Keratinocyte (primary cell): ENCODE measurements around the gene PIGS. TPM values are rescaled to one million over a fixed set of nuclear protein-coding genes. Genes with fewer than 3 reads are reported as not detected.

ENCODE experiments used
- DNase-seq: peaks from one replicate; pipeline ENCODE4 v3.0.0-alpha.2; 2011; ENCODE audit warnings: low read depth, missing footprints, low spot score
- FAIRE-seq: peaks from 2 replicates; lab custom pipeline; 2011; peaks lifted over from hg19 to GRCh38; lab: Jason Lieb, UNC
- H2AFZ ChIP-seq: 2 replicates; pipeline ENCODE4 v1.6.0; 2012; ENCODE audit warnings: low read length, control low read depth, inconsistent platforms; ENCODE audit not compliant: control insufficient read depth
- H3K27ac ChIP-seq: 2 replicates; pipeline ENCODE4 v1.5.1; 2011; ENCODE audit warnings: low read length; ENCODE audit not compliant: control insufficient read depth, insufficient read depth
- H3K27me3 ChIP-seq: 3 replicates; pipeline ENCODE4 v1.6.0; 2011; ENCODE audit warnings: low read length; ENCODE audit not compliant: control insufficient read depth, insufficient read depth; ENCODE audit errors: extremely low read depth
- H3K36me3 ChIP-seq, 2 experiments: 2 replicates in 1 of 2; 3 replicates in 1 of 2; pipeline ENCODE4 v1.5.1; 2011; ENCODE audit warnings: low read length in 2 of 2, mild to moderate bottlenecking in 1 of 2; ENCODE audit not compliant: control insufficient read depth in 2 of 2, insufficient read depth in 2 of 2; ENCODE audit errors: extremely low read depth in 1 of 2
- H3K4me1 ChIP-seq: 3 replicates; pipeline ENCODE4 v1.5.1; 2011; ENCODE audit warnings: low read length; ENCODE audit not compliant: control insufficient read depth, insufficient read depth; ENCODE audit errors: extremely low read depth
- H3K4me2 ChIP-seq: 3 replicates; pipeline ENCODE4 v1.6.0; 2011; ENCODE audit warnings: low read depth, low read length; ENCODE audit not compliant: control insufficient read depth, insufficient read depth; ENCODE audit errors: extremely low read depth
- H3K4me3 ChIP-seq, 3 experiments: fragments of 200-600 bp in 1 of 3; sonication (generic) in 1 of 3; 2 replicates in 2 of 3; 3 replicates in 1 of 3; pipeline ENCODE4 v1.5.1; 2011 to 2016; ENCODE audit warnings: low read length in 3 of 3, mild to moderate bottlenecking in 3 of 3, control low read depth in 2 of 3, inconsistent platforms in 1 of 3, low read depth in 1 of 3, mixed read lengths in 1 of 3, mixed run types in 1 of 3, moderate library complexity in 1 of 3; ENCODE audit not compliant: control insufficient read depth in 2 of 3, insufficient read depth in 2 of 3; ENCODE audit errors: extremely low read depth in 1 of 3
- H3K79me2 ChIP-seq: 2 replicates; pipeline ENCODE4 v1.6.0; 2012; ENCODE audit warnings: low read length; ENCODE audit not compliant: control insufficient read depth, insufficient read depth
- H3K9ac ChIP-seq: 3 replicates; pipeline ENCODE4 v1.6.0; 2011; ENCODE audit warnings: low read length; ENCODE audit not compliant: control insufficient read depth, insufficient read depth; ENCODE audit errors: extremely low read depth
- H3K9me1 ChIP-seq: 3 replicates; pipeline ENCODE4 v1.6.0; 2011; ENCODE audit warnings: low read length; ENCODE audit not compliant: control insufficient read depth, insufficient read depth; ENCODE audit errors: extremely low read depth
- H3K9me3 ChIP-seq: 2 replicates; pipeline ENCODE4 v1.5.1; 2012; ENCODE audit warnings: low read depth, low read length; ENCODE audit not compliant: control insufficient read depth
- H4K20me1 ChIP-seq: 3 replicates; pipeline ENCODE4 v1.6.0; 2011; ENCODE audit warnings: low read length; ENCODE audit not compliant: control insufficient read depth, insufficient read depth; ENCODE audit errors: extremely low read depth
- CTCF ChIP-seq, 3 experiments: IDR thresholded peaks in 1 of 3; conservative IDR thresholded peaks in 1 of 3; optimal IDR thresholded peaks in 1 of 3; 2 replicates in 2 of 3; 3 replicates in 1 of 3; pipeline versions ENCODE3 to v1.5.1; 2011; ENCODE audit warnings: low read length in 3 of 3, mild to moderate bottlenecking in 3 of 3, moderate library complexity in 2 of 3, control low read depth in 1 of 3, inconsistent platforms in 1 of 3; ENCODE audit not compliant: insufficient read depth in 2 of 3; ENCODE audit errors: extremely low read depth in 1 of 3
- EZH2 ChIP-seq: IDR thresholded peaks from one replicate; pipeline ENCODE4 v1.6.1; 2012; ENCODE audit warnings: inconsistent platforms, mild to moderate bottlenecking, low read length, moderate library complexity
- dilution Hi-C: fragments of 300-500 bp; cut with MboI; formaldehyde crosslinking; loops from one replicate; pipeline ENCODE4 v1.7.0; 2020; ENCODE audit warnings: low sequenced_read_pairs; ENCODE audit not compliant: extremely low pct_ligation_motif_present
- polyA plus RNA-seq, 5 experiments: library from polyadenylated mRNA; depleted of rRNA in 3 of 5; stranded (reverse) in 3 of 5; stranded (forward) in 1 of 5; unstranded in 1 of 5; fragments of >200 nt; gene quantifications; 1 replicate in 1 of 5; 2 replicates in 3 of 5; 3 replicates in 1 of 5; pipeline versions ENCODE4 v1.2.1 to v1.2.3, GENCODE V29; 2011 to 2012; ENCODE audit warnings: missing spikeins in 2 of 5, low read depth in 1 of 5, low replicate concordance in 1 of 5

The PIGS gene
- polyA plus RNA-seq, 1 donor (not counting 4 experiments of a cell fraction or from before 2014, with no cell fraction given) = 33.6 TPM

- Histone ChIP-seq H2AFZ (no peak overlapping the region), H3K36me3 (no peaks in the 10 kb centered on the region), H3K27ac (peak overlapping the region; percentile 27), H4K20me1 (no peaks in the 10 kb centered on the region), H3K9me1 (peaks cover 2% of the 10 kb centered on the region), H3K4me1 (peaks cover 38% of the 10 kb centered on the region), H3K4me3 (peak overlapping the region in 1 of 3 experiments; percentile 29), H3K4me2 (peak overlapping the region; percentile 57), H3K27me3 (no peaks in the 10 kb centered on the region), H3K79me2 (no peaks in the 10 kb centered on the region), H3K9me3 (no peaks in the 10 kb centered on the region), H3K9ac (peak overlapping the region; percentile 59)
- TF ChIP-seq CTCF (optimal IDR thresholded peaks at IDR 0.05 in 1 of 3, IDR thresholded peaks at IDR 0.05 in 1 of 3, conservative IDR thresholded peaks at IDR 0.05 in 1 of 3; ENCODE audit: extremely low read depth in 1 of 3, insufficient read depth in 2 of 3, low read length in 3 of 3) (no peak), EZH2 (no peak)
- FAIRE-seq (peak; percentile 59), DNase-seq (no peak)
- dilution Hi-C loops = no loop called here
Measured at GRCh38 chr17:28508211-28508724, 63.1 kb downstream of the PIGS start.

- Histone ChIP-seq H4K20me1 (no peaks in the 10 kb centered on the region), H3K9me1 (peaks cover 2% of the 10 kb centered on the region), H3K4me3 (peak overlapping the region in 2 of 3 experiments; percentile 29 to 40), H3K4me2 (peak overlapping the region; percentile 67), H3K9me3 (no peaks in the 10 kb centered on the region), H3K27ac (peak overlapping the region; percentile 46), H3K36me3 (no peaks in the 10 kb centered on the region), H3K9ac (peak overlapping the region; percentile 61), H2AFZ (peak overlapping the region; percentile 87), H3K4me1 (peaks cover 38% of the 10 kb centered on the region), H3K27me3 (no peaks in the 10 kb centered on the region), H3K79me2 (no peaks in the 10 kb centered on the region)
- FAIRE-seq (peak; percentile 62), DNase-seq (no peak)
- TF ChIP-seq CTCF (optimal IDR thresholded peaks at IDR 0.05 in 1 of 3, IDR thresholded peaks at IDR 0.05 in 1 of 3, conservative IDR thresholded peaks at IDR 0.05 in 1 of 3; ENCODE audit: extremely low read depth in 1 of 3, insufficient read depth in 2 of 3, low read length in 3 of 3) (no peak), EZH2 (no peak)
- dilution Hi-C loops = no loop called here
Measured at GRCh38 chr17:28507567-28508203, 63.6 kb downstream of the PIGS start.
